GM06990 (cell line): ENCODE measurements around the gene LRRC74B.

ENCODE experiments used
- DNase-seq: peaks from one replicate; pipeline ENCODE4 v3.0.0-alpha.2; 2011; ENCODE audit not compliant: insufficient read length; ENCODE audit errors: extremely low read depth
- H3K27me3 ChIP-seq: replicated peaks from 2 replicates; pipeline ENCODE4 v1.6.0; 2011; ENCODE audit warnings: low read length; ENCODE audit not compliant: control insufficient read depth, insufficient read depth
- H3K36me3 ChIP-seq: 2 replicates; pipeline ENCODE4 v1.5.1; 2011; ENCODE audit warnings: low read length; ENCODE audit not compliant: control insufficient read depth, insufficient read depth
- H3K4me3 ChIP-seq: replicated peaks from 2 replicates; pipeline ENCODE4 v1.5.1; 2011; ENCODE audit warnings: low read depth, mild to moderate bottlenecking, control low read depth, low read length
- CTCF ChIP-seq: IDR thresholded peaks from 2 replicates; pipeline ENCODE4 v1.5.1; 2011; ENCODE audit warnings: low read length, control low read depth, mild to moderate bottlenecking, inconsistent platforms; ENCODE audit not compliant: insufficient read depth, poor library complexity, severe bottlenecking

Gene LRRC74B

GRCh38 chr22:21098099-21098671, 52.4 kb downstream of the LRRC74B start:
- peak; percentile 7 for TF ChIP-seq CTCF
- Histone ChIP-seq H3K36me3 (no peaks in the 10 kb centered on the region), H3K27me3 (no peaks in the 10 kb centered on the region; the same call in 1 of the 2 replicates), H3K4me3 (no peak overlapping the region)
- no peak for DNase-seq

- Histone ChIP-seq H3K36me3 (no peaks in the 10 kb centered on the region), H3K27me3 (no peaks in the 10 kb centered on the region; the same call in 1 of the 2 replicates), H3K4me3 (no peak overlapping the region)
- DNase-seq: no peak
- TF ChIP-seq CTCF: no peak
These were observed 53.8 kb downstream of the LRRC74B start for GRCh38 chr22:21099578-21099977.

- Histone ChIP-seq H3K4me3 (no peak overlapping the region), H3K36me3 (no peaks in the 10 kb centered on the region), H3K27me3 (no peaks in the 10 kb centered on the region; the same call in 1 of the 2 replicates)
- no peak for DNase-seq
- no peak for TF ChIP-seq CTCF
These were observed 54.6 kb downstream of the LRRC74B start for GRCh38 chr22:21100149-21101032.

GRCh38 chr22:21101877-21102638, 56.3 kb downstream of the LRRC74B start:
- no peak for TF ChIP-seq CTCF
- H3K36me3 ChIP-seq: no peaks in the 10 kb centered on the region
- no peaks in the 10 kb centered on the region; the same call in 1 of the 2 replicates for H3K27me3 ChIP-seq
- no peak for DNase-seq
- H3K4me3 ChIP-seq: no peak overlapping the region

GRCh38 chr22:21102659-21103267, 57.0 kb downstream of the LRRC74B start:
- no peaks in the 10 kb centered on the region; the same call in 1 of the 2 replicates for H3K27me3 ChIP-seq
- peak; percentile 87 for TF ChIP-seq CTCF
- H3K36me3 ChIP-seq: no peaks in the 10 kb centered on the region
- H3K4me3 ChIP-seq: no peak overlapping the region
- DNase-seq: peak; percentile 48
